ENCODE measurements around the gene NEURL4.

The NEURL4 gene

DNA sequence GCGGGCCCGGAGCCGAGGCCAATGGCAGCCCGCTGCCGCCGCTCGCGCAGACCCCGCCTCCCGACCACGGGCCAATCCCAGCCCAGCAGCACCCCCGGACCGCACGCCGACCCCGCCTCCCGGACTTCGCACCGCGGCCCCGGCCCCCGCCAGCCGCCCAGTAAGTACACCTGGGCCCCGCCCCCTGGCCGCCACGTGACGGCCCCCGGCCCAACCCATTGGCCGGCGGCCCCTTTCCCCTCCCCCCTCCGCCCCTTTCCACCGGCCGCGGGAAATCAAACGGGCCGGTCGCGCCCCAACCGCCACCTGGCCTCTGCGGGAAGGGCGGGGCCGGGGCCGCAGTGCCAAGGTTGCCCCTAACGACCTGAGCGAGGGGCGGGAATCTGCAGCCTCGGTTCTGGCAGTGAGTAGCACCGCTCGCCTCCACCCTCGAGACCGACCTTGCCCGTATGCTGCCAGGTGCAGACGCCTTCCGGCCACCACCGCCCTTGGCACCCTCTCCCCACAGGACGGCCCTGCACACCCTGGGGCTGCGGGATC, 34.5 kb downstream of the NEURL4 start, which contains the start of gene YBX2:
YBX2 (minus strand) TSS at position 26 of the 540 bp plus-strand sequence. CDS start 139 bp downstream, outside the sequence.
- CTCF ChIA-PET: no interaction called here
- POLR2A ChIA-PET: no interaction called here
- TF ChIP-seq, protein P1, sequence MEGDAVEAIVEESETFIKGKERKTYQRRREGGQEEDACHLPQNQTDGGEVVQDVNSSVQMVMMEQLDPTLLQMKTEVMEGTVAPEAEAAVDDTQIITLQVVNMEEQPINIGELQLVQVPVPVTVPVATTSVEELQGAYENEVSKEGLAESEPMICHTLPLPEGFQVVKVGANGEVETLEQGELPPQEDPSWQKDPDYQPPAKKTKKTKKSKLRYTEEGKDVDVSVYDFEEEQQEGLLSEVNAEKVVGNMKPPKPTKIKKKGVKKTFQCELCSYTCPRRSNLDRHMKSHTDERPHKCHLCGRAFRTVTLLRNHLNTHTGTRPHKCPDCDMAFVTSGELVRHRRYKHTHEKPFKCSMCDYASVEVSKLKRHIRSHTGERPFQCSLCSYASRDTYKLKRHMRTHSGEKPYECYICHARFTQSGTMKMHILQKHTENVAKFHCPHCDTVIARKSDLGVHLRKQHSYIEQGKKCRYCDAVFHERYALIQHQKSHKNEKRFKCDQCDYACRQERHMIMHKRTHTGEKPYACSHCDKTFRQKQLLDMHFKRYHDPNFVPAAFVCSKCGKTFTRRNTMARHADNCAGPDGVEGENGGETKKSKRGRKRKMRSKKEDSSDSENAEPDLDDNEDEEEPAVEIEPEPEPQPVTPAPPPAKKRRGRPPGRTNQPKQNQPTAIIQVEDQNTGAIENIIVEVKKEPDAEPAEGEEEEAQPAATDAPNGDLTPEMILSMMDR (IDR thresholded peaks at IDR 0.05; ENCODE audit: control extremely low read depth, extremely low read depth, low read depth, missing control alignments): no peak
- DNase-seq (ENCODE audit: extremely low spot score): peak; percentile 86

GRCh38 chr17:7293816-7294613, 35.1 kb downstream of the NEURL4 start:
- no peak for DNase-seq (ENCODE audit: extremely low spot score)
- ChIA-PET POLR2A (interaction anchor here (0.6 kb wide), 1 partner anchor 9 kb away, joined by 3 read pairs; no protein-coding TSS in a partner anchor), CTCF (interaction anchor here (0.9 to 3.4 kb wide), 2 partner anchors 8 to 11 kb away, joined by 3 to 20 read pairs; partner anchors contain the start of gene SLC2A4)
- TF ChIP-seq, protein P1 (IDR thresholded peaks at IDR 0.05; ENCODE audit: control extremely low read depth, extremely low read depth, low read depth, missing control alignments): no peak

DNA sequence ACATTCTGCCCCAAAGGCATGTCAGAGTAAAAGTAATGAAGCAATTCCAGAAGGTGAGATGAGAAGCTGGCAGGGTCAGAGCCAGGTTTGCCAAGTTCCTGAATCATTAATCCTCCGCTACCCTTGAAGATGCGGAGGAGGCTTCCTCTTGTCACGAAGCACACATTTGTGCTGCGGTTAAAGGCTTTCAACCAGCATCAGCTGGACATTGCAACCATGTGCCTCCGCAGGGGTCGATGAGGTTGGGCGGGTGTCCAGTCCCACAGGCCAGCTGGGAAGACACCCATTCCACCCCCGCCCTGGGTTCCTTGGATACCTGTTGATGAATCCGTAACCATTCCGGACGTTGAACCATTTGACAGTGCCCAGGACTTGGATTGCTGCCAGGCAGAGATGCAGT, 36.0 kb downstream of the NEURL4 start:
- ChIA-PET CTCF (interaction anchor here (1.4 to 3.4 kb wide), 3 partner anchors 11 to 33 kb away, joined by 3 to 20 read pairs (median 4); partner anchors contain the start of gene SLC2A4), POLR2A (no interaction called here)
- DNase-seq (ENCODE audit: extremely low spot score): no peak
- TF ChIP-seq, protein P1 (IDR thresholded peaks at IDR 0.05; ENCODE audit: control extremely low read depth, extremely low read depth, low read depth, missing control alignments): no peak

DNA sequence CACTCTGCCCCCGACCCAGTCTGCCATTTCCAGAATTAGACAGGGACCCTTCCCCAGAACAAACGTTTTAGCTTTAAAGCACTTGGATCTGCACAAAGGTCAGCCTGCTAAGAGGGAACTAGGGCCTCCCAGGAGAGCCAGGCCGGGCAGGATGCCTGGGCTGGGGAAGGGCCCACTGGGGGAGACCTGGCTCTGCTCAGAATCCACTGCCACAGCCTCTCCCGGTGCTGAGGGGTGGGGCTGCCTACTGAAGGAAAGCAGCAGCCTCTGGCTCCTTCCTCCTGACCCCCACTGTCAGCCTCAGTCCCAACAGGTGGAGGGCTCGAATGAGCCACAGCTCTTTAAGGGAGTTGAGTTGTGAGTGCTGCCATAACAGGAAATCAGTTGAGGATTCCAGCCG, 36.4 kb downstream of the NEURL4 start:
- TF ChIP-seq, protein P1 (IDR thresholded peaks at IDR 0.05; ENCODE audit: control extremely low read depth, extremely low read depth, low read depth, missing control alignments): no peak
- ChIA-PET POLR2A (no interaction called here), CTCF (interaction anchor here (1.1 to 3.4 kb wide), 4 partner anchors 10 to 33 kb away, joined by 3 to 20 read pairs (median 4); partner anchors contain the start of gene SLC2A4)
- DNase-seq (ENCODE audit: extremely low spot score): no peak

DNA sequence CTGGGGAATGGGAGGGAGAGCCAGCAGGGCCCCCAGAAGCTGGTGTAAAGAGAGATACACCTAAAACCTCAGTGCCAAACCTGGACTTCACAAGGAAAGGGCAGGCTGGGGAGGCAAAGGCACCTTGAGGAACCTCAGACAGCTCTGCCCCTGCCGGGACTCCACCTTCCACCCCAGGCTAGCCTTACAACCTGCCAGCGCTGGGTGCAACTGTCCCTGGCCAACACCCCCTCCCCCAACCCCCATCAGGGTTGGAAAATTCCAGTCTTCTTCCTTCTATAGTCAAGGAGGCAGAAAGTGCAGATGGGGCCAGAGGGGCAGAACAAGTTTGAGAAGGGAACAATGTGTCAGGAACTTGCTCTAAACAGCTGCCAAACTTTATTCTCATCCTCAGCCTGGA, 36.9 kb downstream of the NEURL4 start:
- TF ChIP-seq, protein P1 (IDR thresholded peaks at IDR 0.05; ENCODE audit: control extremely low read depth, extremely low read depth, low read depth, missing control alignments): no peak
- POLR2A ChIA-PET: no interaction called here
- CTCF ChIA-PET: interaction anchor here (1.1 to 3.4 kb wide), 5 partner anchors 10 to 32 kb away, joined by 3 to 20 read pairs (median 4); partner anchors contain the start of gene SLC2A4
- no peak for DNase-seq (ENCODE audit: extremely low spot score)

DNA sequence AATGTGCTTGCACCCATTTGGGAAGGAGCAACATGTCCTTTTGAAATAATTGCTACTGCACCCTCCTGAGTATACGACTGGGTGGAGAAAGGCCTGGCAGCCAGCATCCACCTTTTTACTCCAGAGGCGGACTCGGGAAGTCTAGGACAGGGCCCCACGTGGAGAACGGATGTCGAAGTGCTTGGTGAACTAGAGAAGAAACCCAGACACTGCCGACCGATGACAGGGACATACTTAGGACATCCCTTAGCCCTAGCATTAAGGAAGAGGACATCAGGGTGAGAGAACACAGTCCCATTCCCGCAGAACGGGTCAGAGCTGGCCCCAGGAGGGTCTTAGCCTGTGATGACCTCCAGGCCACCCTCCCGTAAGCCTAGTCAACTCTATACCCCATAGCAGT, 38.5 kb downstream of the NEURL4 start:
- CTCF ChIA-PET: interaction anchor here (1.7 to 3.4 kb wide), 3 partner anchors 8 to 65 kb away, joined by 5 to 20 read pairs (median 7); partner anchors contain the start of gene SLC2A4
- POLR2A ChIA-PET: no interaction called here
- DNase-seq (ENCODE audit: extremely low spot score): no peak
- TF ChIP-seq, protein P1 (IDR thresholded peaks at IDR 0.05; ENCODE audit: control extremely low read depth, extremely low read depth, low read depth, missing control alignments): no peak
